ENCODE results near the gene CUL4A.

Gene CUL4A

DNA sequence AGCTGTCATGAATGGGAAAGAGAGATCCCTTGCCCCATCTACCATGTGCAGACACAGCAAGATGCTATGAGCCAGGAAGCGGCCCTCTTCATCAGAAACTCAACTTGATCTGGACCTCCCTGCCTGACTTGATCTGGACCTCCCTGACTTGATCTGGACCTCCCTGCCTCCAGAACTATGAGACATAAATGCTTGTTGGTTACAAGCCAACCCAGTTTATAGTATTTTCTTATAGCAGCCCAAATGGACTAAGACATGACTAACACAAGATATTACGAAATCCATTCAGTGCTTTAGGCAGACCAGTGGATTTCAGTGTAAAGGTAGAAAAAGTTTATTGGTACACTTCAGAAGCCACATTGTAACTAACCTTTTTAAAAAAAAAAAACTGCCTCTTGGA lies 16.5 kb upstream of the CUL4A start:
- no peak overlapping the region for H3K4me3 ChIP-seq (ENCODE audit: low read depth, low read length)
- no peaks in the 10 kb centered on the region for H3K27me3 ChIP-seq (ENCODE audit: insufficient read depth, low read length)
- H3K27ac ChIP-seq (ENCODE audit: low read depth, low read length), result peak overlapping the region; percentile 73
- peaks cover 58% of the 10 kb centered on the region for H3K36me3 ChIP-seq (ENCODE audit: insufficient read depth, low read length)
- peaks cover 6% of the 10 kb centered on the region for H3K79me2 ChIP-seq (ENCODE audit: control insufficient read depth, insufficient read depth, low read length, unreplicated experiment)
- H3K4me1 ChIP-seq (ENCODE audit: control insufficient read depth, insufficient read depth, low read length, unreplicated experiment), result peaks cover 26% of the 10 kb centered on the region
- no peak overlapping the region for H2AFZ ChIP-seq (ENCODE audit: low read length, unreplicated experiment)

DNA sequence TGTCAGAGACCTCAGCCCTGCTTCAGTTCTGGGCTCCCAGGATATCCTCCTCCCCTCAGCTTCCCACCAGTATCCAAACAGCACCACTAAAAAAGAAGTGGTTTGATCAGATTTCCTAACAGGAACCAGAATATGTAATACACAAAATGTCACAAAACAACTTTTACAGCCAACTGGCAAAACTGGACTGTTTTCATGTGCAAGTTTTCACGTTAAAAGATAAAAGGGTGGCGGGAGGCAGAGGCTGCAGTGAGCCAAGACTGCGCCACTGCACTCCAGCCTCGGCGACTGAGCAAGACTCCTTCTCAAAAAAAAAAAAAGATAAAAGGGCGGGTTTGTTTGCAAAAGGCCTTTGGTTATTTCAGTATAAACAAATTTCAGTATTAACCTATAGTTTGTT lies 14.1 kb upstream of the CUL4A start:
- Histone ChIP-seq H3K79me2 (ENCODE audit: control insufficient read depth, insufficient read depth, low read length, unreplicated experiment) (peaks cover 21% of the 10 kb centered on the region), H3K4me3 (ENCODE audit: low read depth, low read length) (no peak overlapping the region), H3K36me3 (ENCODE audit: insufficient read depth, low read length) (peaks cover 45% of the 10 kb centered on the region), H3K4me1 (ENCODE audit: control insufficient read depth, insufficient read depth, low read length, unreplicated experiment) (peaks cover 16% of the 10 kb centered on the region), H3K27ac (ENCODE audit: low read depth, low read length) (no peak overlapping the region), H2AFZ (ENCODE audit: low read length, unreplicated experiment) (no peak overlapping the region), H3K27me3 (ENCODE audit: insufficient read depth, low read length) (no peaks in the 10 kb centered on the region)

GRCh38 chr13:113196970-113197737 lies 12.3 kb upstream of the CUL4A start:
- peaks cover 41% of the 10 kb centered on the region for H3K36me3 ChIP-seq (ENCODE audit: insufficient read depth, low read length)
- H3K4me1 ChIP-seq (ENCODE audit: control insufficient read depth, insufficient read depth, low read length, unreplicated experiment), result peaks cover 17% of the 10 kb centered on the region
- no peak overlapping the region for H3K4me3 ChIP-seq (ENCODE audit: low read depth, low read length)
- no peak overlapping the region for H2AFZ ChIP-seq (ENCODE audit: low read length, unreplicated experiment)
- H3K27ac ChIP-seq (ENCODE audit: low read depth, low read length), result no peak overlapping the region
- H3K79me2 ChIP-seq (ENCODE audit: control insufficient read depth, insufficient read depth, low read length, unreplicated experiment), result peaks cover 34% of the 10 kb centered on the region
- no peaks in the 10 kb centered on the region for H3K27me3 ChIP-seq (ENCODE audit: insufficient read depth, low read length)

GRCh38 chr13:113201815-113202214 lies 7.6 kb upstream of the CUL4A start:
- Histone ChIP-seq H3K27ac (ENCODE audit: low read depth, low read length) (no peak overlapping the region), H2AFZ (ENCODE audit: low read length, unreplicated experiment) (no peak overlapping the region), H3K4me1 (ENCODE audit: control insufficient read depth, insufficient read depth, low read length, unreplicated experiment) (peaks cover 46% of the 10 kb centered on the region), H3K36me3 (ENCODE audit: insufficient read depth, low read length) (peaks cover 21% of the 10 kb centered on the region; the same call in 1 of the 2 replicates), H3K79me2 (ENCODE audit: control insufficient read depth, insufficient read depth, low read length, unreplicated experiment) (peaks cover 75% of the 10 kb centered on the region), H3K27me3 (ENCODE audit: insufficient read depth, low read length) (no peaks in the 10 kb centered on the region), H3K4me3 (ENCODE audit: low read depth, low read length) (no peak overlapping the region)

GRCh38 chr13:113202912-113203311 lies 6.5 kb upstream of the CUL4A start:
- Histone ChIP-seq H3K4me3 (ENCODE audit: low read depth, low read length) (no peak overlapping the region), H3K27ac (ENCODE audit: low read depth, low read length) (peak overlapping the region; percentile 11; the same call in 1 of the 2 replicates), H3K79me2 (ENCODE audit: control insufficient read depth, insufficient read depth, low read length, unreplicated experiment) (peaks cover 86% of the 10 kb centered on the region), H3K36me3 (ENCODE audit: insufficient read depth, low read length) (0 out of 2 replicates have a peak, but pooled peaks cover 12% of the 10 kb centered on the region), H3K27me3 (ENCODE audit: insufficient read depth, low read length) (no peaks in the 10 kb centered on the region), H3K4me1 (ENCODE audit: control insufficient read depth, insufficient read depth, low read length, unreplicated experiment) (peaks cover 54% of the 10 kb centered on the region), H2AFZ (ENCODE audit: low read length, unreplicated experiment) (no peak overlapping the region)

DNA sequence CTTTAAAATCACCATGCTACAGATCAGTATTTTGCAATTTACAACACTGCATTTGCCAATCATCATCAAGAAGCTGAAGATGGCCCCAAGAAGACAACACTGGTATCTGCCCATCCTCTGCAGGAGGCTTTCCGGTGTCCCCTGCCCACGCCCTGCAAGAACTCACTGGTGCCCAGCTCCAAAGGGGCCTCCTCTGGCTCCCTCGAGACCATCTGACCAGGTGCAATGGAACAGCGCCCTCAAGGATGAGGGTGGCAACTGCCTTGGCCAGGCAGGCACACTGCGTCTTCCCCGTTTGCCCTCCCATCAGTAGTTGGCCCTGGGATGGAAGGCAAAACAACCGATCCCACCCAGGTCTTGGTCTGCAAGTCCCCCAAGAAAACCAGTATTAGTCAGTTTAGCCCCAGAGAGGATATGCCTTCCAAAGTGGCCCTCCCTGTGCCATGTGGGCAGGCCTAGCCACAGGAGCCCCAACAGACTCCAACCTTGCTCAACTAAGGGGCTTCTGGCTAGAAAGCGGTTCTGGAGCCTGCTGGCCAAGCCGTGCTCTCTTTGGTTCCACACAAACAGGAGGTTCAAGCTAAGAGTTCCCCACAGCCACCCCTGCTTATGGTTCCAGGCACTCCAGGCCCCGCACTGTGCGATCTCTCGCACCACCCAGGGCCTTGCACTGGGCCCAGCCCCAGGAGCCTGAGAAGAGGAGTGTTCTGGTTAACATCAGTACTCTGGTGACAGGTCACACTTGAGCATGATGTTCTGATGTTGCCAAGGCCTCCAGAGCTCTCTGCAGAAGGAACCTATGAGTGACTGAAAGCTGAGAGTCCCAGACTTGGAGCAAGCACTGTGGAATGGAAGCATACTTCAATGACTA lies 5.7 kb upstream of the CUL4A start:
- H3K36me3 ChIP-seq (ENCODE audit: insufficient read depth, low read length), result 0 out of 2 replicates have a peak, but pooled peaks cover 10% of the 10 kb centered on the region
- no peaks in the 10 kb centered on the region for H3K27me3 ChIP-seq (ENCODE audit: insufficient read depth, low read length)
- peak overlapping the region; percentile 11; the same call in 1 of the 2 replicates for H3K27ac ChIP-seq (ENCODE audit: low read depth, low read length)
- H3K4me1 ChIP-seq (ENCODE audit: control insufficient read depth, insufficient read depth, low read length, unreplicated experiment), result peaks cover 54% of the 10 kb centered on the region
- H2AFZ ChIP-seq (ENCODE audit: low read length, unreplicated experiment), result no peak overlapping the region
- no peak overlapping the region; the same call in 1 of the 2 replicates for H3K4me3 ChIP-seq (ENCODE audit: low read depth, low read length)
- H3K79me2 ChIP-seq (ENCODE audit: control insufficient read depth, insufficient read depth, low read length, unreplicated experiment), result peaks cover 90% of the 10 kb centered on the region

GRCh38 chr13:113204378-113204734 lies 5.1 kb upstream of the CUL4A start:
- no peak overlapping the region for H2AFZ ChIP-seq (ENCODE audit: low read length, unreplicated experiment)
- H3K4me1 ChIP-seq (ENCODE audit: control insufficient read depth, insufficient read depth, low read length, unreplicated experiment), result peaks cover 54% of the 10 kb centered on the region
- H3K27me3 ChIP-seq (ENCODE audit: insufficient read depth, low read length), result no peaks in the 10 kb centered on the region
- H3K79me2 ChIP-seq (ENCODE audit: control insufficient read depth, insufficient read depth, low read length, unreplicated experiment), result peaks cover 86% of the 10 kb centered on the region
- H3K4me3 ChIP-seq (ENCODE audit: low read depth, low read length), result no peak overlapping the region
- no peak overlapping the region for H3K27ac ChIP-seq (ENCODE audit: low read depth, low read length)
- H3K36me3 ChIP-seq (ENCODE audit: insufficient read depth, low read length), result 0 out of 2 replicates have a peak, but pooled peaks cover 6% of the 10 kb centered on the region

DNA sequence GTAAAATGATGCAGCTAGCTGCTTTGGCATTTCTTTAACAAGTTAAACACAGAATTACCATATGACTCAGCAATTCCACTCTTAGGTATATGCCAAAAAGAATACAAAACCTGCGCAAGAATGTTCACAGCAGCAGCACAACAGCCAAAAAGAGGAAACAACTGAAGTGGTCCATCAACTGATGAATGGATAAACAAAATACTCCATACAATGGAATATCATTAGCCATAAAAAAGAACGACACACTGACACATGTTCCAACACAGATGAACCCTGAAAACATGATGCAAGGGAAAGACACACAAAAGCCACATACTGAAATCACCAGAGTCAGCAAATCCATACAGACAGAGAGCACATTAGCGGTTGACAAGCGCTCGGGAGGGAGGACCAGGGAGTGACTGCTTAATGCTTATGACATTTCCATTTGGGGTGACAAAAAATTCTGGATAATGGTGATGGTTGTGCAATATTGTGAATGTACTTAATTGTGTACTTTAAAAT lies 3.9 kb upstream of the CUL4A start:
- Histone ChIP-seq H3K4me1 (ENCODE audit: control insufficient read depth, insufficient read depth, low read length, unreplicated experiment) (peaks cover 54% of the 10 kb centered on the region), H3K4me3 (ENCODE audit: low read depth, low read length) (0 out of 2 replicates have a peak overlapping the region, but pooled peaks have one; percentile 15), H3K36me3 (ENCODE audit: insufficient read depth, low read length) (0 out of 2 replicates have a peak, but pooled peaks cover 3% of the 10 kb centered on the region), H2AFZ (ENCODE audit: low read length, unreplicated experiment) (no peak overlapping the region), H3K27me3 (ENCODE audit: insufficient read depth, low read length) (no peaks in the 10 kb centered on the region), H3K79me2 (ENCODE audit: control insufficient read depth, insufficient read depth, low read length, unreplicated experiment) (peaks cover 85% of the 10 kb centered on the region), H3K27ac (ENCODE audit: low read depth, low read length) (peak overlapping the region; percentile 42)

DNA sequence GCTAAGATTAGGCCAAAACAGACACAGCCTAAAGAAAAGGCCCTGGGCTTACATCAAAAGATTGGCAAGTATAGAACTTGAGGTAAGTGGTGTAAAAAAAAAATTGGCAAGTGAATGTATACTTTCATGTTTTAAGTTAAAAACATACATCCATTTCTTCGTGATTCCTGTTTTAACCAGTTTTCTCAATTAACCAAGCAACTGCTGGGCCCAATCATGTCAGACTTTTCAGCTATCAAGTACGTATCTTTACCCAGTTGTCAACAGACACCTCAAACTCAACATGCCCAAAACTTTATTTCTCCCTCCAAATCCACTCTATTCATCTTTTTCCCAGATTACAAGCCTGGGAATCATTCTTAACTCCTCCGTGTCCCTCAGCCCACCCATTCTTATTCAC lies 2.0 kb upstream of the CUL4A start:
- Histone ChIP-seq H3K36me3 (ENCODE audit: insufficient read depth, low read length) (0 out of 2 replicates have a peak, but pooled peaks cover 3% of the 10 kb centered on the region), H3K27me3 (ENCODE audit: insufficient read depth, low read length) (no peaks in the 10 kb centered on the region), H3K79me2 (ENCODE audit: control insufficient read depth, insufficient read depth, low read length, unreplicated experiment) (peaks cover 90% of the 10 kb centered on the region), H3K4me3 (ENCODE audit: low read depth, low read length) (peak overlapping the region; percentile 85), H3K27ac (ENCODE audit: low read depth, low read length) (peak overlapping the region; percentile 89), H2AFZ (ENCODE audit: low read length, unreplicated experiment) (no peak overlapping the region), H3K4me1 (ENCODE audit: control insufficient read depth, insufficient read depth, low read length, unreplicated experiment) (peaks cover 58% of the 10 kb centered on the region)

DNA sequence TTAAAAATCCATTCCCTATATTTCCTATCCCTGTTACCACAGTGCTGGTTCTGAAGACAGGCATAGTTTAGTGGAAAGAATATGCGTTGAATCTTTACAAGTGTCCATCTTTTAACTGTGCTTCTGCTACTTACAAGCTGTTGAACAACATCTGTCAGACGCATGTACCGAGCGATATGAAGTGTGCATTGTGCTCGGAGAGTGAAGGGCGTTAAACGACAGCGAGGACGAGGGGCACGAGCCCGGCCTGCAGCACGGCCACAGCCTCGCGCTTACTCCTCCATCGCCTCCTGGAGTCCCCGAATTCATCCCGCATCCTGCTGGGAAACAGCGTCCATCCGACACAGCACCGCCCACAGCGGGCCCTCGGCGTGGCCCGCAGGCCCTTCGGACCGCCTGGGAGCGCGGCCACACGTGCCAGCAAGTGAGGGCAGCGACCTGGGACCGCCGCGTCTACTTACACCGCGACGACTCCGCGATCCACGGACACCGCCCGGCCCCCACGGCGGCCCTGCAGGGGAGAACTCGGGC lies 1.5 kb upstream of the CUL4A start:
- peaks cover 54% of the 10 kb centered on the region for H3K4me1 ChIP-seq (ENCODE audit: control insufficient read depth, insufficient read depth, low read length, unreplicated experiment)

More for the DNA sequence above, 1.5 kb upstream of the CUL4A start:
- Histone ChIP-seq H3K27me3 (ENCODE audit: insufficient read depth, low read length) (no peaks in the 10 kb centered on the region), H3K36me3 (ENCODE audit: insufficient read depth, low read length) (0 out of 2 replicates have a peak, but pooled peaks cover 3% of the 10 kb centered on the region), H3K27ac (ENCODE audit: low read depth, low read length) (peak overlapping the region; percentile 89), H3K4me3 (ENCODE audit: low read depth, low read length) (peak overlapping the region; percentile 85), H2AFZ (ENCODE audit: low read length, unreplicated experiment) (peak overlapping the region; percentile 27), H3K79me2 (ENCODE audit: control insufficient read depth, insufficient read depth, low read length, unreplicated experiment) (peaks cover 90% of the 10 kb centered on the region)
